ENCODE measurements around the gene RAB39A. TPM values are rescaled to one million over a fixed set of nuclear protein-coding genes. Genes with fewer than 3 reads are reported as not detected.
"Not testable (repeated sequence)": the region's sequence is repeated elsewhere in the genome, so short reads cannot be mapped to it uniquely, and the experiment has no call there.

The RAB39A gene
- total RNA-seq, 1 donor from 2014 or later = 10.8 TPM

DNA sequence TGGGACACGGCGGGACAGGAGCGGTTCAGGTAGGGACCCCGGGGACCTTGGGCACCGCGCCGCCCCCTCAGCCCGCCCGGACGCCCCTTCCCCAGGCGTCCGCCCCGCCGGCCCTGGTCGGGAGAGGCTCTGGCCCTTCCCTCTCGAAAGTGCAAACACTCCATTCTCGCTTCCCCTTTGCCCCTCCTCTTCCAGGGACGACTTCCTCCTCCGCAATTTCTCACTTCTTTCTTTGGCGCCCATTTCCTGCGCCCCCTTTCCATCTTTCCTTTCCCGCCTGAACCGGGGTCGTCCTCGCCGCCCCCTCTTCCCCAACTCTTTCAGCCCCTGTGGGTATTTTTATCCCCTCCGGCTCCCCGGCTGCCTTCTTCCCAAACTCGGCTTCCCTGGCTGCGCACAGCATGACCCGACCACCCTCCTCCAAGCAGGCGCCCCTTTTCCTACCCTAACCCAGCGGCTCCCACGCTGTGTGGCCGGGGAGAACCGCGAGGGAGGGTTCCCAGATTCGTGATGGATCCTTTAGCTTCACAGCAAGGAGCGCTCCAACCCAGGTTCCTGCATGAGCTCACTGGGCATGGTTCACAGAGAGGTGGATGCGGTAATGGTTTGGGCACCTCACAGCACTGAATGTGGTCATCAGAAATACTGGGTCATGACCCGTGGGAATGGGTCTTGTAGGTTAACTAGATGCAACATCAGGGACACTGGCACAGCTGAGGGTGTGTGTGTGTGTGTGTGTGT lies 689 bp downstream of the RAB39A start:
- peaks cover 14% of the 10 kb centered on the region for H3K27me3 Mint-ChIP-seq (ENCODE audit: low read depth)
- no peaks in the 10 kb centered on the region for H3K9me3 Mint-ChIP-seq
- H3K36me3 Mint-ChIP-seq (ENCODE audit: low read depth) = no peaks in the 10 kb centered on the region
- peak overlapping the region; percentile 98 for H3K27ac Mint-ChIP-seq (ENCODE audit: unreplicated experiment)
- H3K4me1 Mint-ChIP-seq = peaks cover 19% of the 10 kb centered on the region
- peak; percentile 13 for DNase-seq (ENCODE audit: low read depth, low spot score)
- H3K4me3 Mint-ChIP-seq = peak overlapping the region; percentile 98
- TF ChIP-seq, protein P1, sequence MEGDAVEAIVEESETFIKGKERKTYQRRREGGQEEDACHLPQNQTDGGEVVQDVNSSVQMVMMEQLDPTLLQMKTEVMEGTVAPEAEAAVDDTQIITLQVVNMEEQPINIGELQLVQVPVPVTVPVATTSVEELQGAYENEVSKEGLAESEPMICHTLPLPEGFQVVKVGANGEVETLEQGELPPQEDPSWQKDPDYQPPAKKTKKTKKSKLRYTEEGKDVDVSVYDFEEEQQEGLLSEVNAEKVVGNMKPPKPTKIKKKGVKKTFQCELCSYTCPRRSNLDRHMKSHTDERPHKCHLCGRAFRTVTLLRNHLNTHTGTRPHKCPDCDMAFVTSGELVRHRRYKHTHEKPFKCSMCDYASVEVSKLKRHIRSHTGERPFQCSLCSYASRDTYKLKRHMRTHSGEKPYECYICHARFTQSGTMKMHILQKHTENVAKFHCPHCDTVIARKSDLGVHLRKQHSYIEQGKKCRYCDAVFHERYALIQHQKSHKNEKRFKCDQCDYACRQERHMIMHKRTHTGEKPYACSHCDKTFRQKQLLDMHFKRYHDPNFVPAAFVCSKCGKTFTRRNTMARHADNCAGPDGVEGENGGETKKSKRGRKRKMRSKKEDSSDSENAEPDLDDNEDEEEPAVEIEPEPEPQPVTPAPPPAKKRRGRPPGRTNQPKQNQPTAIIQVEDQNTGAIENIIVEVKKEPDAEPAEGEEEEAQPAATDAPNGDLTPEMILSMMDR (conservative IDR thresholded peaks at IDR 0.05) = no peak

DNA sequence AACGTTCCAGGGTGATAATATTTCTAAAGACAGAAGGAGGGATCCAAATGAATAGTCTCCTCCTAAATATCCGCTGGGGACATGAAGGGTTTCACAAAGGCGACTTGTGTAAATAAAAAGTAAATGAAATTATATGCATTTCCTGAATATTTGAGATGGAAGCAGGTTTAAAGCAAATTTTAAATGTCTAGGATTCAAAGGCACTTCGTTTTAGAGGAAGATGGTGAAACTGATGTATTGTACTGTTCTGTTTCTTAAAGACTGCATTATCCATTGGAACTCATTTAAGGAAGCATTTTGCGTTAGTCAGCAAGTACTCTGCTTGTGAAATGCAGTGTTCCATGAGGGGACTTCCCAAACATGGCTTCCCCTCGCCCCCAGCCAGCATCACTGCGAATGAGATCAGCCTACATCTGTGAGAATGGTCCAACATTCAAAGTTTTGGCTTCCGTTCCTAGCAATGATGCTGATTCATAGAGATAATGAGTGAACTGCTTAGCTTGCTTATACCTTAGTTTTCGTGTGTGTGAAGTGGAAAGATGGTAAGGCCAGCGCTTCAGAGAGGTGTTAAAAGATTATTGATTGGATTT lies 1.5 kb downstream of the RAB39A start:
- peaks cover 19% of the 10 kb centered on the region for H3K4me1 Mint-ChIP-seq
- peaks cover 9% of the 10 kb centered on the region for H3K27me3 Mint-ChIP-seq (ENCODE audit: low read depth)
- peak overlapping the region; percentile 98 for H3K4me3 Mint-ChIP-seq
- H3K36me3 Mint-ChIP-seq (ENCODE audit: low read depth) = no peaks in the 10 kb centered on the region
- peak overlapping the region; percentile 98 for H3K27ac Mint-ChIP-seq (ENCODE audit: unreplicated experiment)
- TF ChIP-seq, protein P1 (conservative IDR thresholded peaks at IDR 0.05) = no peak
- no peak for DNase-seq (ENCODE audit: low read depth, low spot score)
- H3K9me3 Mint-ChIP-seq = no peaks in the 10 kb centered on the region

DNA sequence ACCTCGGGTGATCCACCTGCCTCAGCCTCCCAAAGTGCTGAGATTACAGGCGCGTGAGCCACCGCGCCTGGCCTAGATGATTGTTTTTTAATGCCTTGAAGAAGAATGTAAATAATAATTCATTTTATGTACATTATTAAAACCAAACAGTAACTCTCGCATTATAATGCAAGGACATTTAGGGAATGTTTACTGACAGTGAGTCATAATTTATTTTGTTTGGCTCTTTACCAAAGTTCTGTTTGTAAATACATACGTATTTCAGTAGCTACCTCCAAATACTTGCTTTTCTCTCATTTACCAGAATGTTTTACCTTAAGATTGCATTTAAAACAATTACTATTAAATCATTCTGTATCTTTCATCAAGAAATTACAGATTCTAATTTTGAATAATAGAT lies 3.0 kb downstream of the RAB39A start:
- no peaks in the 10 kb centered on the region for H3K36me3 Mint-ChIP-seq (ENCODE audit: low read depth)
- H3K9me3 Mint-ChIP-seq = no peaks in the 10 kb centered on the region
- TF ChIP-seq, protein P1 (conservative IDR thresholded peaks at IDR 0.05) = no peak
- no peaks in the 10 kb centered on the region for H3K27me3 Mint-ChIP-seq (ENCODE audit: low read depth)
- no peak overlapping the region for H3K4me3 Mint-ChIP-seq
- H3K27ac Mint-ChIP-seq (ENCODE audit: unreplicated experiment) = no peak overlapping the region
- DNase-seq (ENCODE audit: low read depth, low spot score) = no peak
- peaks cover 19% of the 10 kb centered on the region for H3K4me1 Mint-ChIP-seq

DNA sequence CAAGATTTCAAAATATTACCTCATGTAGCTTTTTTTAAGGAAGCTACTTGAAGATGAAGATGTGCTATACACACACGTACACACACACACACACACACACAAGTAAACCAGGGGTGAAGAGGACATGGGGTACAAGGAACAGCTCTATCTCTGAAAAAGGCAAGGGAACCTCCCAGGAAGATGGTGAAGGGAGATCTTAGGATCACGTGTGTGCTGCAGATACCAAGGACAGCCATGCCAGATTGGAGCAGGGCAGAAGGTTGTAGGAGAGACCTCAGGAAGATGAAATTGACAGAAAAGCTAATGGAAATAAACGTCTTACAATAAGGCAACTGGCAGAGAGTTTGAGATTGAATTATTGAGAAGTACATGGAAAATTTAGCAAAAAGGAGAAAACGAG lies 19.7 kb downstream of the RAB39A start:
- H3K27ac Mint-ChIP-seq (ENCODE audit: unreplicated experiment) = no peak overlapping the region
- peaks cover 7% of the 10 kb centered on the region for H3K36me3 Mint-ChIP-seq (ENCODE audit: low read depth)
- H3K9me3 Mint-ChIP-seq = no peaks in the 10 kb centered on the region
- no peaks in the 10 kb centered on the region for H3K27me3 Mint-ChIP-seq (ENCODE audit: low read depth)
- H3K4me3 Mint-ChIP-seq = no peak overlapping the region
- TF ChIP-seq, protein P1 (conservative IDR thresholded peaks at IDR 0.05) = no peak
- DNase-seq (ENCODE audit: low read depth, low spot score) = no peak
- peaks cover 4% of the 10 kb centered on the region for H3K4me1 Mint-ChIP-seq

- not testable (repeated sequence) for H3K27ac Mint-ChIP-seq (ENCODE audit: unreplicated experiment); H3K36me3 Mint-ChIP-seq (ENCODE audit: low read depth); H3K4me1 Mint-ChIP-seq; H3K27me3 Mint-ChIP-seq (ENCODE audit: low read depth); H3K9me3 Mint-ChIP-seq; DNase-seq (ENCODE audit: low read depth, low spot score); H3K4me3 Mint-ChIP-seq
Observed at GRCh38 chr11:107948328-107948727, 20.1 kb downstream of the RAB39A start.

DNA sequence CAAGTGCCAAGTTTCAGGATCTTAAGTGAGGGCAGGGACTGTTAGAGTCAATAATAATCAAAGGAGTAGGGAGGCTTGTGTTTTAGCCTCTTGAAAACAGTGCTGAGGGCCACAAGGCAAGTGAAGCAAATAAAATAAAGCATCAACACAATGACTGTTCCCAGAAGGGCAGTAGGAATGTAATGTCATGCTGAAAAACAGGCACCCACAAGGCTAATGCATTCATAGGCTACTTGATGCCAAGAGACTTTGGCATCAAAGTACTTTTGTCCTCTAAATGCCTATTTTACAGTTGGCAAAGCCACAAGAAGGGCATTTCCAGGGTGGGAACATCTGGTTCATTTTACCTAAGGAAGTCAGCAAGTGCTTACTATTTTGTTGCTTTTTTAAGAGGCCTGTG lies 22.9 kb downstream of the RAB39A start:
- Mint-ChIP-seq H3K9me3 (no peaks in the 10 kb centered on the region), H3K4me1 (peaks cover 4% of the 10 kb centered on the region), H3K27me3 (ENCODE audit: low read depth) (no peaks in the 10 kb centered on the region), H3K4me3 (no peak overlapping the region), H3K36me3 (ENCODE audit: low read depth) (peaks cover 10% of the 10 kb centered on the region), H3K27ac (ENCODE audit: unreplicated experiment) (no peak overlapping the region)
- TF ChIP-seq, protein P1 (conservative IDR thresholded peaks at IDR 0.05) = no peak
- no peak for DNase-seq (ENCODE audit: low read depth, low spot score)

Measured in neural crest cell (in vitro differentiated cells).